CD14-positive monocyte (primary cell): ENCODE results near the gene ZNF474. TPM values are rescaled to one million over a fixed set of nuclear protein-coding genes. Genes with fewer than 3 reads are reported as not detected.

Source experiments
- DNase-seq, 3 donors: peaks; one replicate each; pipeline ENCODE4 v3.0.0-alpha.2; 2011 to 2022
- H2AFZ ChIP-seq: 2 replicates; pipeline ENCODE4 v1.6.0; 2012; ENCODE audit warnings: mild to moderate bottlenecking, low read depth, low read length, inconsistent platforms; ENCODE audit not compliant: insufficient read depth, poor library complexity, severe bottlenecking
- H3K27ac ChIP-seq, 2 donors: 1 replicate in 1 of 2; 2 replicates in 1 of 2; pipeline ENCODE4 v1.5.1; 2012 to 2013; ENCODE audit warnings: low read length in 2 of 2, control low read depth in 1 of 2, inconsistent platforms in 1 of 2, low read depth in 1 of 2, mild to moderate bottlenecking in 1 of 2
- H3K27me3 ChIP-seq, 2 donors: one replicate each; pipeline versions ENCODE4 v1.6.0 to v1.6.1; 2011 to 2013; ENCODE audit warnings: low read length in 2 of 2; ENCODE audit not compliant: control insufficient read depth in 2 of 2, insufficient read depth in 2 of 2
- H3K36me3 ChIP-seq, 2 donors: replicated peaks in 1 of 2; 1 replicate in 1 of 2; 2 replicates in 1 of 2; pipeline versions ENCODE4 v1.5.1 to v1.6.1; 2012 to 2013; ENCODE audit warnings: low read length in 2 of 2, control low read depth in 1 of 2, inconsistent platforms in 1 of 2, mild to moderate bottlenecking in 1 of 2; ENCODE audit not compliant: insufficient read depth in 2 of 2, control insufficient read depth in 1 of 2
- H3K4me1 ChIP-seq, 2 donors: 1 replicate in 1 of 2; 2 replicates in 1 of 2; pipeline versions ENCODE4 v1.5.1 to v1.6.1; 2012 to 2013; ENCODE audit warnings: low read length in 2 of 2, control low read depth in 1 of 2, inconsistent platforms in 1 of 2, mild to moderate bottlenecking in 1 of 2, moderate library complexity in 1 of 2; ENCODE audit not compliant: insufficient read depth in 2 of 2, control insufficient read depth in 1 of 2
- H3K4me2 ChIP-seq: replicated peaks from 2 replicates; pipeline ENCODE3; 2012; ENCODE audit warnings: low read length, moderate library complexity, mild to moderate bottlenecking; ENCODE audit not compliant: poor library complexity, severe bottlenecking; ENCODE audit errors: extremely low read depth
- H3K4me3 ChIP-seq, 3 experiments: fragments of 200-600 bp in 1 of 3; sonication (generic) in 1 of 3; replicated peaks in 1 of 3; 1 replicate in 2 of 3; 2 replicates in 1 of 3; pipeline ENCODE4 v1.5.1; 2011 to 2013; ENCODE audit warnings: low read length in 3 of 3, mild to moderate bottlenecking in 3 of 3, control low read depth in 2 of 3, low read depth in 2 of 3, inconsistent platforms in 1 of 3, moderate library complexity in 1 of 3
- H3K79me2 ChIP-seq: 2 replicates; pipeline ENCODE4 v1.6.0; 2012; ENCODE audit warnings: mild to moderate bottlenecking, control low read depth, inconsistent platforms, low read length, moderate library complexity; ENCODE audit not compliant: insufficient read depth
- H3K9ac ChIP-seq: 2 replicates; pipeline ENCODE4 v1.6.0; 2017; ENCODE audit warnings: low read length, mild to moderate bottlenecking; ENCODE audit not compliant: insufficient read depth, poor library complexity, severe bottlenecking
- H3K9me3 ChIP-seq, 2 donors: replicated peaks in 1 of 2; 1 replicate in 1 of 2; 2 replicates in 1 of 2; pipeline versions ENCODE4 v1.5.1 to v1.6.1; 2012 to 2013; ENCODE audit warnings: low read length in 2 of 2, control low read depth in 1 of 2; ENCODE audit not compliant: control insufficient read depth in 1 of 2, insufficient read depth in 1 of 2
- H4K20me1 ChIP-seq: 2 replicates; pipeline ENCODE4 v1.6.0; 2012; ENCODE audit warnings: mild to moderate bottlenecking, low read length, control low read depth, moderate library complexity; ENCODE audit not compliant: insufficient read depth
- H3K27ac Mint-ChIP-seq, 7 donors: one replicate each; pipeline ENCODE4 v1.8.0; 2020; ENCODE audit warnings: mild to moderate bottlenecking in 7 of 7, mixed read lengths in 7 of 7, moderate library complexity in 6 of 7, inconsistent platforms in 2 of 7
- H3K27me3 Mint-ChIP-seq, 3 donors: one replicate each; pipeline ENCODE4 v1.8.0; 2021 to 2022; ENCODE audit warnings: low read depth in 3 of 3, mild to moderate bottlenecking in 3 of 3, mixed read lengths in 3 of 3, moderate library complexity in 3 of 3, inconsistent platforms in 1 of 3
- H3K36me3 Mint-ChIP-seq, 2 donors: one replicate each; pipeline ENCODE4 v1.8.0; 2020; ENCODE audit warnings: mixed read lengths in 2 of 2, inconsistent platforms in 1 of 2, mild to moderate bottlenecking in 1 of 2
- H3K4me1 Mint-ChIP-seq: one replicate; pipeline ENCODE4 v1.8.0; 2020; ENCODE audit warnings: mild to moderate bottlenecking, mixed read lengths
- H3K4me3 Mint-ChIP-seq, 2 donors: one replicate each; pipeline ENCODE4 v1.8.0; 2020; ENCODE audit warnings: mild to moderate bottlenecking in 2 of 2, mixed read lengths in 2 of 2, moderate library complexity in 1 of 2
- H3K9me3 Mint-ChIP-seq, 7 donors: one replicate each; pipeline ENCODE4 v1.8.0; 2020 to 2022; ENCODE audit warnings: mixed read lengths in 7 of 7, mild to moderate bottlenecking in 6 of 7, moderate library complexity in 6 of 7, inconsistent platforms in 2 of 7
- whole genome bisulfite sequencing: methylation state at CpG from one replicate; pipeline ENCODE4 v1.1.5; 2013; ENCODE audit warnings: missing lambda C conversion rate; ENCODE audit not compliant: insufficient coverage; 5-methylcytosine and 5-hydroxymethylcytosine counted together
- intact Hi-C, 2 donors: fragments of 100-400 bp; cut with micrococcal nuclease; formaldehyde crosslinking; loops; one replicate each; pipeline versions ENCODE4 v1.15.0 to v1.15.1; 2023
- polyA plus RNA-seq, 3 donors: library from polyadenylated mRNA; depleted of rRNA in 1 of 3; unstranded in 2 of 3; stranded (reverse) in 1 of 3; fragments of 300-500 nt in 2 of 3; fragments of >200 nt in 1 of 3; fragmentation: Illumina TruSeq in 2 of 3; gene quantifications; 1 replicate in 2 of 3; 2 replicates in 1 of 3; pipeline ENCODE4 v1.2.3, GENCODE V29; 2012 to 2021
- TF ChIP-seq, protein P1 (sequence below): fragments of 200-600 bp; IDR thresholded peaks from one replicate; pipeline ENCODE4 v1.8.0; 2022; ENCODE audit warnings: antibody characterized with exemption, mild to moderate bottlenecking

ZNF474 gene
- polyA plus RNA-seq, 3 donors, result 0.09 TPM; not detected in 2

DNA sequence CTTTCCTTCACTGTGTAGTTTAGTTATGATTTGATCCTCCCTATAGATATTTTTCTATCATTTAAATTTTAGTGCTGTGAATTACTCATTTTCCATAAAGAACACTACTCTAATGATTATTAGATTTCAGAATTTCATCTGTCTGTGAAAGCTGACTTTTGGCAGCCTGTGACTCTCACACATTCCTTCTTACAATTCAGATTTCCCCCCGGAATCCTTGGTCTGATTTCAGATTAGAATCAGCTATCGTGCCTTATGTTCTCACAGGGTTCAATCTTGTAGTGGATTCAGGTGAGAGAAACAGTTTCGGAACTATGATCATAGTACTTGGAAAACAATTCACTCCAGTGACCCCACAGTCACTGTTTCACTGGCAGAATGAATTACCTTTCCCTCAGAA lies 26.2 kb downstream of the ZNF474 start:
- Mint-ChIP-seq H3K27me3 (no peaks in the 10 kb centered on the region), H3K27ac (no peak overlapping the region), H3K36me3 (no peaks in the 10 kb centered on the region), H3K9me3 (no peaks in the 10 kb centered on the region), H3K4me1 (no peaks in the 10 kb centered on the region), H3K4me3 (no peak overlapping the region)
- Histone ChIP-seq H3K4me2 (no peak overlapping the region), H4K20me1 (no peaks in the 10 kb centered on the region), H3K79me2 (no peaks in the 10 kb centered on the region), H3K36me3 (no peaks in the 10 kb centered on the region), H3K27me3 (no peaks in the 10 kb centered on the region), H2AFZ (no peak overlapping the region), H3K4me3 (no peak overlapping the region), H3K9ac (no peak overlapping the region), H3K27ac (no peak overlapping the region), H3K4me1 (no peaks in the 10 kb centered on the region), H3K9me3 (no peaks in the 10 kb centered on the region)
- TF ChIP-seq, protein P1, sequence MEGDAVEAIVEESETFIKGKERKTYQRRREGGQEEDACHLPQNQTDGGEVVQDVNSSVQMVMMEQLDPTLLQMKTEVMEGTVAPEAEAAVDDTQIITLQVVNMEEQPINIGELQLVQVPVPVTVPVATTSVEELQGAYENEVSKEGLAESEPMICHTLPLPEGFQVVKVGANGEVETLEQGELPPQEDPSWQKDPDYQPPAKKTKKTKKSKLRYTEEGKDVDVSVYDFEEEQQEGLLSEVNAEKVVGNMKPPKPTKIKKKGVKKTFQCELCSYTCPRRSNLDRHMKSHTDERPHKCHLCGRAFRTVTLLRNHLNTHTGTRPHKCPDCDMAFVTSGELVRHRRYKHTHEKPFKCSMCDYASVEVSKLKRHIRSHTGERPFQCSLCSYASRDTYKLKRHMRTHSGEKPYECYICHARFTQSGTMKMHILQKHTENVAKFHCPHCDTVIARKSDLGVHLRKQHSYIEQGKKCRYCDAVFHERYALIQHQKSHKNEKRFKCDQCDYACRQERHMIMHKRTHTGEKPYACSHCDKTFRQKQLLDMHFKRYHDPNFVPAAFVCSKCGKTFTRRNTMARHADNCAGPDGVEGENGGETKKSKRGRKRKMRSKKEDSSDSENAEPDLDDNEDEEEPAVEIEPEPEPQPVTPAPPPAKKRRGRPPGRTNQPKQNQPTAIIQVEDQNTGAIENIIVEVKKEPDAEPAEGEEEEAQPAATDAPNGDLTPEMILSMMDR, result no peak
- intact Hi-C loops, result no loop called here
- 100% methylated on average over 1 of the region's 3 CpGs for WGBS
- DNase-seq, result no peak

DNA sequence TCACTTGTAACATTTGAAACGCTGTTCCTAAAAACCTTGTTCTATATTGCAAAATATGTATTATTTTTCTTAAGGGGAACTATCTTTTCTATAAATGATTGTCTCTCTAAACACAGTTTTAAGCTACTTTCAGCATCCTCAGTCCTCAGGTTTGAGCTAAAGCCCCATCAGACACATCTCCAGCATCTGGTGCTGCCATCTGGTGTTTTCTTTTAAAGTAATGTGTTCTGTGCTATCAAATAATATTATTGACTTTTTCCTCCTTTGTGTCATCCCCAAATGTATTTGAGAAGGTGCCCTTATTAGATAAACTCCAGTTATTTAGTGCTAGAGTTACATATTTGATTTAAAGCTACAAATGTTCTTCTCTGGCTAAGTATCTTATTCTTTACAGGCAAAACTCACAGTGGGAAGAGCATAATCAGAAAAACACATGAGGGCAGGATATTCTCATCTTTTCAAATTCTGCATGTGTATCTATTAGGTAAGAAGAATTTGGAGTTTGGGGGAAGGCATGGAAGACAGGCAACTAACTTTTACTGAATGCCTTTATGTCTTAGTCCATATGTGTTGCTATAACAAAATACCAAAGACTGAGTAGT lies 27.5 kb downstream of the ZNF474 start:
- Histone ChIP-seq H4K20me1 (no peaks in the 10 kb centered on the region), H3K9ac (no peak overlapping the region), H3K79me2 (no peaks in the 10 kb centered on the region), H3K27ac (no peak overlapping the region), H3K27me3 (no peaks in the 10 kb centered on the region), H3K4me3 (no peak overlapping the region), H2AFZ (no peak overlapping the region), H3K9me3 (no peaks in the 10 kb centered on the region), H3K36me3 (no peaks in the 10 kb centered on the region), H3K4me2 (no peak overlapping the region), H3K4me1 (no peaks in the 10 kb centered on the region)
- Mint-ChIP-seq H3K27me3 (no peaks in the 10 kb centered on the region), H3K9me3 (no peaks in the 10 kb centered on the region), H3K4me1 (no peaks in the 10 kb centered on the region), H3K27ac (no peak overlapping the region), H3K36me3 (no peaks in the 10 kb centered on the region), H3K4me3 (no peak overlapping the region)
- no CpG with 5 or more reads among the region's 1 CpG for WGBS
- DNase-seq, result no peak
- TF ChIP-seq, protein P1, result no peak
- intact Hi-C loops, result no loop called here
